Vagina (tissue), 2 donors: ENCODE data around the gene PCDH19.

Experiments used
- CTCF ChIP-seq, 3 experiments: fragments of 450-650 bp in 2 of 3; fragments of 200-600 bp in 1 of 3; sonication (generic) in 1 of 3; IDR thresholded peaks; one replicate each; pipeline ENCODE4 v1.5.1; 2017 to 2019; ENCODE audit warnings: antibody characterized with exemption in 3 of 3, mild to moderate bottlenecking in 2 of 3, moderate library complexity in 2 of 3
- POLR2A ChIP-seq, 2 donors: fragments of 450-650 bp; IDR thresholded peaks; one replicate each; pipeline ENCODE4 v1.6.1; 2017; ENCODE audit warnings: antibody characterized with exemption in 2 of 2, mild to moderate bottlenecking in 2 of 2, moderate library complexity in 2 of 2

- TF ChIP-seq CTCF (IDR thresholded peaks at IDR 0.05) (no peak), POLR2A (IDR thresholded peaks at IDR 0.05) (no peak)
Measured at GRCh38 chrX:100445593-100445992, 35.5 kb upstream of the PCDH19 start.
